ENCODE data around the gene USP31. TPM values are rescaled to one million over a fixed set of nuclear protein-coding genes. Genes with fewer than 3 reads are reported as not detected.

Gene USP31
- total RNA-seq, 1 experiment from 2014 or later: 17.4 TPM

DNA sequence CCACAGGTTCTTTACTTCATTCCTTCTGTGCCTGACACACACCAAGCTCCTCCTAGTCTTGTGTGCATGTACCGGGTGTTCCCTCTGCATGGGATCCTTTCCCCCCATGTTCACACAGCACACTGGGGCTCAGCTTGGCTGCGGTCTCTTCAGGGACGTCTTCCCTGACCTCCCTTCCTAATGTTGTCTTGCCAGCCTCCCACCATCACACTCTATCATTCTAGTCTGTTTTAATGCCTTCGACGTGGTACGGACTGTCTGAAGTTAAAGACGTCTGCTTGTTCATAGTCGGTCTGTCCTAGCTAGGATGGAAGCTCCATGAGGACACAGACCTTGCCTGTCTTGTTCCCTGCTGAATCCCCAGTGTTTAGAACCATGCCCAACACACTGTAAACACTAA, 60.1 kb downstream of the USP31 start:
- TF ChIP-seq GRHL2 (CRISPR knock-in tag; IDR thresholded peaks at IDR 0.05; ENCODE audit: insufficient replicate concordance, severe bottlenecking) (no peak), ZNF121 (CRISPR knock-in tag; IDR thresholded peaks at IDR 0.05) (no peak), FOXK1 (CRISPR knock-in tag; IDR thresholded peaks at IDR 0.05) (no peak), NR3C1 (CRISPR knock-in tag; conservative IDR thresholded peaks at IDR 0.05; ENCODE audit: low read depth) (no peak), ELF4 (CRISPR knock-in tag; IDR thresholded peaks at IDR 0.05; ENCODE audit: low read depth) (no peak)
- TF ChIP-seq, protein P1, sequence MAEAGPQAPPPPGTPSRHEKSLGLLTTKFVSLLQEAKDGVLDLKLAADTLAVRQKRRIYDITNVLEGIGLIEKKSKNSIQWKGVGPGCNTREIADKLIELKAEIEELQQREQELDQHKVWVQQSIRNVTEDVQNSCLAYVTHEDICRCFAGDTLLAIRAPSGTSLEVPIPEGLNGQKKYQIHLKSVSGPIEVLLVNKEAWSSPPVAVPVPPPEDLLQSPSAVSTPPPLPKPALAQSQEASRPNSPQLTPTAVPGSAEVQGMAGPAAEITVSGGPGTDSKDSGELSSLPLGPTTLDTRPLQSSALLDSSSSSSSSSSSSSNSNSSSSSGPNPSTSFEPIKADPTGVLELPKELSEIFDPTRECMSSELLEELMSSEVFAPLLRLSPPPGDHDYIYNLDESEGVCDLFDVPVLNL (CRISPR knock-in tag; IDR thresholded peaks at IDR 0.05; ENCODE audit: borderline replicate concordance, low read depth): no peak
- TF ChIP-seq, protein P2, sequence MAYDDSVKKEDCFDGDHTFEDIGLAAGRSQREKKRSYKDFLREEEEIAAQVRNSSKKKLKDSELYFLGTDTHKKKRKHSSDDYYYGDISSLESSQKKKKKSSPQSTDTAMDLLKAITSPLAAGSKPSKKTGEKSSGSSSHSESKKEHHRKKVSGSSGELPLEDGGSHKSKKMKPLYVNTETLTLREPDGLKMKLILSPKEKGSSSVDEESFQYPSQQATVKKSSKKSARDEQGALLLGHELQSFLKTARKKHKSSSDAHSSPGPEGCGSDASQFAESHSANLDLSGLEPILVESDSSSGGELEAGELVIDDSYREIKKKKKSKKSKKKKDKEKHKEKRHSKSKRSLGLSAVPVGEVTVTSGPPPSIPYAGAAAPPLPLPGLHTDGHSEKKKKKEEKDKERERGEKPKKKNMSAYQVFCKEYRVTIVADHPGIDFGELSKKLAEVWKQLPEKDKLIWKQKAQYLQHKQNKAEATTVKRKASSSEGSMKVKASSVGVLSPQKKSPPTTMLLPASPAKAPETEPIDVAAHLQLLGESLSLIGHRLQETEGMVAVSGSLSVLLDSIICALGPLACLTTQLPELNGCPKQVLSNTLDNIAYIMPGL (CRISPR knock-in tag; IDR thresholded peaks at IDR 0.05): no peak
- TF ChIP-seq, protein P3, sequence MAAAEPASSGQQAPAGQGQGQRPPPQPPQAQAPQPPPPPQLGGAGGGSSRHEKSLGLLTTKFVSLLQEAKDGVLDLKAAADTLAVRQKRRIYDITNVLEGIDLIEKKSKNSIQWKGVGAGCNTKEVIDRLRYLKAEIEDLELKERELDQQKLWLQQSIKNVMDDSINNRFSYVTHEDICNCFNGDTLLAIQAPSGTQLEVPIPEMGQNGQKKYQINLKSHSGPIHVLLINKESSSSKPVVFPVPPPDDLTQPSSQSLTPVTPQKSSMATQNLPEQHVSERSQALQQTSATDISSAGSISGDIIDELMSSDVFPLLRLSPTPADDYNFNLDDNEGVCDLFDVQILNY (CRISPR knock-in tag; IDR thresholded peaks at IDR 0.05): no peak
- Mint-ChIP-seq H3K4me1 (peaks cover 28% of the 10 kb centered on the region), H3K9me3 (no peaks in the 10 kb centered on the region), H3K36me3 (peaks cover 27% of the 10 kb centered on the region), H3K4me3 (no peak overlapping the region), H3K27me3 (ENCODE audit: low read depth) (no peaks in the 10 kb centered on the region), H3K27ac (no peak overlapping the region)
- POLR2A ChIA-PET: no interaction called here
- ATAC-seq: no peak
- CTCF ChIA-PET: no interaction called here
- DNase-seq (ENCODE audit: low spot score): no peak

DNA sequence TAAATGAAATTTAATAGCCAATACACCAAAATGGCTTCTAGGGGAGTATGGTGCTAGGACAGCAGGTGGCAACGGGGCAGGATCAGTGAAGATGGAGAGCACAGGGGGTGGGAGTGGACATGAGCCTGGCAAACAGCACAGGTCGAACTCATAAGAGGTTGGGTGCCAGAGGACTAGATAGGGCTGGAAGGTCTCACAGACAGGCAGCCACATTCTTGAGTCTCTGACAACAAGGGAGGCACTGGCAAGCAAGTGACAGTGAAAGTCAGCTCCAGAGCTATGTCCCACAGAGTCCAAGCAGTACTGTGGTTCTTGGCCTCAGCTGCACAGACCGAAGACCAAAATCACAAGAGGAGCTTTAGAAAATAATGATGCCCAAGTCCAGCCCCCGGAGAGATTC, 61.2 kb downstream of the USP31 start:
- TF ChIP-seq ZNF671 (CRISPR knock-in tag; IDR thresholded peaks at IDR 0.05): no peak
- TF ChIP-seq, protein P4, sequence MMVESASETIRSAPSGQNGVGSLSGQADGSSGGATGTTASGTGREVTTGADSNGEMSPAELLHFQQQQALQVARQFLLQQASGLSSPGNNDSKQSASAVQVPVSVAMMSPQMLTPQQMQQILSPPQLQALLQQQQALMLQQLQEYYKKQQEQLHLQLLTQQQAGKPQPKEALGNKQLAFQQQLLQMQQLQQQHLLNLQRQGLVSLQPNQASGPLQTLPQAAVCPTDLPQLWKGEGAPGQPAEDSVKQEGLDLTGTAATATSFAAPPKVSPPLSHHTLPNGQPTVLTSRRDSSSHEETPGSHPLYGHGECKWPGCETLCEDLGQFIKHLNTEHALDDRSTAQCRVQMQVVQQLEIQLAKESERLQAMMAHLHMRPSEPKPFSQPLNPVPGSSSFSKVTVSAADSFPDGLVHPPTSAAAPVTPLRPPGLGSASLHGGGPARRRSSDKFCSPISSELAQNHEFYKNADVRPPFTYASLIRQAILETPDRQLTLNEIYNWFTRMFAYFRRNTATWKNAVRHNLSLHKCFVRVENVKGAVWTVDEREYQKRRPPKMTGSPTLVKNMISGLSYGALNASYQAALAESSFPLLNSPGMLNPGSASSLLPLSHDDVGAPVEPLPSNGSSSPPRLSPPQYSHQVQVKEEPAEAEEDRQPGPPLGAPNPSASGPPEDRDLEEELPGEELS (CRISPR knock-in tag; IDR thresholded peaks at IDR 0.05): no peak
- no peak for TF ChIP-seq GRHL2 (CRISPR knock-in tag; IDR thresholded peaks at IDR 0.05; ENCODE audit: insufficient replicate concordance, severe bottlenecking)
- no peak for TF ChIP-seq NR3C1 (CRISPR knock-in tag; conservative IDR thresholded peaks at IDR 0.05; ENCODE audit: low read depth)
- TF ChIP-seq, protein P5, sequence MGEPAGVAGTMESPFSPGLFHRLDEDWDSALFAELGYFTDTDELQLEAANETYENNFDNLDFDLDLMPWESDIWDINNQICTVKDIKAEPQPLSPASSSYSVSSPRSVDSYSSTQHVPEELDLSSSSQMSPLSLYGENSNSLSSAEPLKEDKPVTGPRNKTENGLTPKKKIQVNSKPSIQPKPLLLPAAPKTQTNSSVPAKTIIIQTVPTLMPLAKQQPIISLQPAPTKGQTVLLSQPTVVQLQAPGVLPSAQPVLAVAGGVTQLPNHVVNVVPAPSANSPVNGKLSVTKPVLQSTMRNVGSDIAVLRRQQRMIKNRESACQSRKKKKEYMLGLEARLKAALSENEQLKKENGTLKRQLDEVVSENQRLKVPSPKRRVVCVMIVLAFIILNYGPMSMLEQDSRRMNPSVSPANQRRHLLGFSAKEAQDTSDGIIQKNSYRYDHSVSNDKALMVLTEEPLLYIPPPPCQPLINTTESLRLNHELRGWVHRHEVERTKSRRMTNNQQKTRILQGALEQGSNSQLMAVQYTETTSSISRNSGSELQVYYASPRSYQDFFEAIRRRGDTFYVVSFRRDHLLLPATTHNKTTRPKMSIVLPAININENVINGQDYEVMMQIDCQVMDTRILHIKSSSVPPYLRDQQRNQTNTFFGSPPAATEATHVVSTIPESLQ (CRISPR knock-in tag; IDR thresholded peaks at IDR 0.05): no peak
- TF ChIP-seq, protein P6, sequence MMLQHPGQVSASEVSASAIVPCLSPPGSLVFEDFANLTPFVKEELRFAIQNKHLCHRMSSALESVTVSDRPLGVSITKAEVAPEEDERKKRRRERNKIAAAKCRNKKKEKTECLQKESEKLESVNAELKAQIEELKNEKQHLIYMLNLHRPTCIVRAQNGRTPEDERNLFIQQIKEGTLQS (CRISPR knock-in tag; conservative IDR thresholded peaks at IDR 0.05): no peak
- TF ChIP-seq CBFB (CRISPR knock-in tag; IDR thresholded peaks at IDR 0.05; ENCODE audit: low read depth): no peak
- TF ChIP-seq, protein P7, sequence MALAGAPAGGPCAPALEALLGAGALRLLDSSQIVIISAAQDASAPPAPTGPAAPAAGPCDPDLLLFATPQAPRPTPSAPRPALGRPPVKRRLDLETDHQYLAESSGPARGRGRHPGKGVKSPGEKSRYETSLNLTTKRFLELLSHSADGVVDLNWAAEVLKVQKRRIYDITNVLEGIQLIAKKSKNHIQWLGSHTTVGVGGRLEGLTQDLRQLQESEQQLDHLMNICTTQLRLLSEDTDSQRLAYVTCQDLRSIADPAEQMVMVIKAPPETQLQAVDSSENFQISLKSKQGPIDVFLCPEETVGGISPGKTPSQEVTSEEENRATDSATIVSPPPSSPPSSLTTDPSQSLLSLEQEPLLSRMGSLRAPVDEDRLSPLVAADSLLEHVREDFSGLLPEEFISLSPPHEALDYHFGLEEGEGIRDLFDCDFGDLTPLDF (CRISPR knock-in tag; IDR thresholded peaks at IDR 0.05): no peak
- TF ChIP-seq NFE2L1 (CRISPR knock-in tag; IDR thresholded peaks at IDR 0.05): no peak
- no peak for TF ChIP-seq GABPB1 (CRISPR knock-in tag; IDR thresholded peaks at IDR 0.05)
- no peak for TF ChIP-seq RELA (CRISPR knock-in tag; IDR thresholded peaks at IDR 0.05; ENCODE audit: borderline replicate concordance)
- H3K27me3 Mint-ChIP-seq (ENCODE audit: low read depth): no peaks in the 10 kb centered on the region
- H3K36me3 Mint-ChIP-seq: peaks cover 23% of the 10 kb centered on the region
- DNase-seq (ENCODE audit: low spot score) (no peak), ATAC-seq (no peak)
- peaks cover 27% of the 10 kb centered on the region for H3K4me1 Mint-ChIP-seq
- no peak overlapping the region for H3K27ac Mint-ChIP-seq
- CTCF ChIA-PET: no interaction called here
- POLR2A ChIA-PET: no interaction called here
- H3K4me3 Mint-ChIP-seq: no peak overlapping the region
- no peaks in the 10 kb centered on the region for H3K9me3 Mint-ChIP-seq

Measured in WTC11 (cell line).